ENCODE measurements around the gene HDAC4.

DNA sequence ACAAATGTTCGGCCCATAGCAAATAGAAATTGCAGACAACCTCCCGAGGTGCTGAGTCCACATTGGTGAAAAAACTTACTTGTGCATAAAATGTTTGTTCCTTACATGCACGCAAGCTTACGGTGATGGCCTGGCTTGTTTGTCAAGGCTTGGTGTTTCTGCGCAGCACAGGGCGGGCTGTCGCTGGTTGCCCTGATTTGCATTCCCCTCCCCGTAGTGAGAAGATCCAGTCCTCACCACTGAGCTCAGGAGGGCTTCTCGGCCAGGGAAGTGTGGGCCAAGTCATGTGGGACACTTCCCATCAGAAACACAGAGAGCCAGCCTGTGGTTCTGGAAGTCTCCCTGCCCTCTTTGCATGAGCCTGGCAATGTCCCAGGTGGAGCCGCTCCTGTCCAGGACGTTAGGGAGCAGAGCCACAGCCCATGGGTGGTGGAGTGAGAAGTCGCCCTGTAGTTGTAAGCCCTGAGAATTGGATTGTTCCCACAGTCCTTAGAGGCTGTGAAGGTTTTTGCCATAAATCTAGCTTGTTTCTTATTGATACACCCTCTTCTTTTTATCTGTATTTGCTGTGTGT is 400.2 kb downstream of the HDAC4 start:
- TF ChIP-seq CHD4 (IDR thresholded peaks at IDR 0.05; ENCODE audit: borderline replicate concordance) (no peak), EHMT2 (IDR thresholded peaks at IDR 0.05; ENCODE audit: low read depth) (no peak), NR3C1 (IDR thresholded peaks at IDR 0.05) (no peak), SMC3 (IDR thresholded peaks at IDR 0.05) (no peak)
- TF ChIP-seq, protein P1, sequence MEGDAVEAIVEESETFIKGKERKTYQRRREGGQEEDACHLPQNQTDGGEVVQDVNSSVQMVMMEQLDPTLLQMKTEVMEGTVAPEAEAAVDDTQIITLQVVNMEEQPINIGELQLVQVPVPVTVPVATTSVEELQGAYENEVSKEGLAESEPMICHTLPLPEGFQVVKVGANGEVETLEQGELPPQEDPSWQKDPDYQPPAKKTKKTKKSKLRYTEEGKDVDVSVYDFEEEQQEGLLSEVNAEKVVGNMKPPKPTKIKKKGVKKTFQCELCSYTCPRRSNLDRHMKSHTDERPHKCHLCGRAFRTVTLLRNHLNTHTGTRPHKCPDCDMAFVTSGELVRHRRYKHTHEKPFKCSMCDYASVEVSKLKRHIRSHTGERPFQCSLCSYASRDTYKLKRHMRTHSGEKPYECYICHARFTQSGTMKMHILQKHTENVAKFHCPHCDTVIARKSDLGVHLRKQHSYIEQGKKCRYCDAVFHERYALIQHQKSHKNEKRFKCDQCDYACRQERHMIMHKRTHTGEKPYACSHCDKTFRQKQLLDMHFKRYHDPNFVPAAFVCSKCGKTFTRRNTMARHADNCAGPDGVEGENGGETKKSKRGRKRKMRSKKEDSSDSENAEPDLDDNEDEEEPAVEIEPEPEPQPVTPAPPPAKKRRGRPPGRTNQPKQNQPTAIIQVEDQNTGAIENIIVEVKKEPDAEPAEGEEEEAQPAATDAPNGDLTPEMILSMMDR (IDR thresholded peaks at IDR 0.05), result no peak
- TF ChIP-seq, protein P2, sequence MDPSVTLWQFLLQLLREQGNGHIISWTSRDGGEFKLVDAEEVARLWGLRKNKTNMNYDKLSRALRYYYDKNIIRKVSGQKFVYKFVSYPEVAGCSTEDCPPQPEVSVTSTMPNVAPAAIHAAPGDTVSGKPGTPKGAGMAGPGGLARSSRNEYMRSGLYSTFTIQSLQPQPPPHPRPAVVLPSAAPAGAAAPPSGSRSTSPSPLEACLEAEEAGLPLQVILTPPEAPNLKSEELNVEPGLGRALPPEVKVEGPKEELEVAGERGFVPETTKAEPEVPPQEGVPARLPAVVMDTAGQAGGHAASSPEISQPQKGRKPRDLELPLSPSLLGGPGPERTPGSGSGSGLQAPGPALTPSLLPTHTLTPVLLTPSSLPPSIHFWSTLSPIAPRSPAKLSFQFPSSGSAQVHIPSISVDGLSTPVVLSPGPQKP (IDR thresholded peaks at IDR 0.05; ENCODE audit: low read depth, low read length), result no peak

All from A549 (cell line).